GM18907 (cell line): ENCODE results near the gene KCNIP1.

Experiments used
- ATAC-seq: cut with Tn5 transposase; IDR thresholded peaks from one replicate; pipeline ENCODE4 v1.9.1; 2021; ENCODE audit warnings: mild to moderate bottlenecking, moderate library complexity; ENCODE audit not compliant: unreplicated experiment

Gene KCNIP1

DNA sequence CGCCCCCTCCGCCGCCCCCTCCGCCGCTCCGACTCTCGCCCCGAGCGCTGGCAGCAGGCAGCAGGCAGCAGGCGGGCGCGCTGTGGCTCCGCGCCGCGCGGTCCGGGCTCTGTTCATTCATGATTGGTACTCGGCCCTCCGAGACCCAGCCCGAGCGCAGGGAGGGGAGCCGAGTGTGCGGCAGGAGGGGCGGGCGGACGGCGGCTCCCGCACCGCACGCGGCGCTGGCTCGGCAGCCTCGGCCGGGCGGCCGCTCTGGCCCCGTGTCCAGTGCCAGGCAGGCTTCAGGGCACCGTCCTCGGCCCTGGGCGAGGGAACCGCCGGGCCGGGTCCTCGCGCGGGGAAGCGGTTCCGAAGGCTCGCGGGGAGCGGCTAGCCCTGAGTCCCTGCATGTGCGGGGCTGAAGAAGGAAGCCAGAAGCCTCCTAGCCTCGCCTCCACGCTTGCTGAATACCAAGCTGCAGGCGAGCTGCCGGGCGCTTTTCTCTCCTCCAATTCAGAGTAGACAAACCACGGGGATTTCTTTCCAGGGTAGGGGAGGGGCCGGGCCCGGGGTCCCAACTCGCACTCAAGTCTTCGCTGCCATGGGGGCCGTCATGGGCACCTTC, at the start of gene KCNIP1:
TSS of gene KCNIP1 (plus strand) at position 31 of the 607 bp plus-strand sequence.
- no peak for ATAC-seq

DNA sequence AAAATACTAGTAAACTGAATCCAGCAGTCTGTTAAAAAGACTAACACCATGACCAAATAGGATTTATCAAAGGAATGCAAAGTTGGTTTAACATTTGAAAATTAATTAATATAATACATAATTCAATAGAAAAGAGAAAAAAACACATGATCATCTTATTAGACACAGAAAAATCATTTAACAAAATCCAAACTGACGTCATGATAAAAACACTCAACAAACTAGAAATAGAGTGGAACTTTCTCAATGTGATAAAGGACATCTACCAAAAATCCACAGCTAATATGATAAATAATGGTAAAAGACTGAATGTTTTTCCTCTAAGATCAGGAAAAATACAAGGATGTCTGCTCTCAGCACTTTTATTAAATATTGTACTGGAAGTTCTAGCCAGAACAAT, 40.4 kb upstream of the KCNIP1 start:
- ATAC-seq: no peak

DNA sequence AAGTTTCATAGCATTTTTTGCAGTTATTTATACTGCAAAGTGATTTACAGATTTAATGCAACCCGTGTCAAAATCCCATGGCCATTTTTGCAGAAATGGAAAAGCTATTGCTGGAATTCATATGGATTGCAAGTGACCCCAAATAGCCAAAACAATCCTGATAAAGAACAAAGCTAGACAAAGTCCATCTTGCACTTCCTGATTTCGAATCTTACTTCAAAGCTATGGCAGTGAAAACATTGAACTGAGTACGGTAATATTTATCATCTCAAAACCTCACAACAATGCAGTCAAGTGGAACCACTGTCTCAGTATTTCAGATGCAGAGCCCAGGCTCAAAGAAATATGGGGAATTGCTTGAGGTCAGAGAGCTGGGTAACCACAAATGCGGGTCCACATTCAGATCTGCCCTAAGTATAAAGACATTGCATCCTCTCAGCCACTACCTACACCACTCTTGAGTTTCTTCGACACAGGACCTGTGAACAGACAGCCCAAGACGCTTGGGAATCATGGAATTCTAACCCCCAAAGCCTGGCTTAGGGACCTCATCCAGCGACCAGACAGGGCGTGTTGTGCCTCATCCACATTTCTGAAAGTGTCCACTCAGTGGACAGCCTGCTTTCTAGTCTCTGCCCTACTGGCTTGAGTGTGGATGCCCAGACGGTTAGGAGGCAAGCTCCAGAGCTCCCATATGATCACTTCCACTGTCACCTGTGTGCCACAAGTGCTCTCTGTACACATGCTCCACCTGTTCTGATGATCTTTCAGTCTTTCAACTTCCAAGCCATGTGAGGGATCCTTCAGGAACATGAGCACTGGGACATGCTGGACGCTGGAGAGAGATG, 39.3 kb upstream of the KCNIP1 start:
- no peak for ATAC-seq

DNA sequence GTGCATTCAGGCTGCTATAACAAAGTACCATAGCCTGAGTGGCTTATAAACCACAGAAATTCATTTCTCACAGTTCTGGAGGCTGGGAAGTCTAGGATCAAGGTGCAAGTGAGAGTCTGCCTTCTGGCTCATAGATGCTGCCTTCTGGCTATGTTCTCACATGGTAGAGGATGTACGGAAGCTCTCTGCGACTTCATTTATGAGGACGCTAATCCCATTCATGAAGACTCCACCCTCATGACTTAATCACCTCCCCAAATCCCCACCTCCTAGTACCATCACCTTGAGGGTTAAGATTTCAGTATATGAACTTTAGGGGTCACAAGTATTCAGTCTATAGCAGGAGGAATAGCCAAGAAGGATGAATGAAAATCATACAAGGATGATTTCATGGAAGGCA, 37.3 kb upstream of the KCNIP1 start:
- ATAC-seq: no peak

DNA sequence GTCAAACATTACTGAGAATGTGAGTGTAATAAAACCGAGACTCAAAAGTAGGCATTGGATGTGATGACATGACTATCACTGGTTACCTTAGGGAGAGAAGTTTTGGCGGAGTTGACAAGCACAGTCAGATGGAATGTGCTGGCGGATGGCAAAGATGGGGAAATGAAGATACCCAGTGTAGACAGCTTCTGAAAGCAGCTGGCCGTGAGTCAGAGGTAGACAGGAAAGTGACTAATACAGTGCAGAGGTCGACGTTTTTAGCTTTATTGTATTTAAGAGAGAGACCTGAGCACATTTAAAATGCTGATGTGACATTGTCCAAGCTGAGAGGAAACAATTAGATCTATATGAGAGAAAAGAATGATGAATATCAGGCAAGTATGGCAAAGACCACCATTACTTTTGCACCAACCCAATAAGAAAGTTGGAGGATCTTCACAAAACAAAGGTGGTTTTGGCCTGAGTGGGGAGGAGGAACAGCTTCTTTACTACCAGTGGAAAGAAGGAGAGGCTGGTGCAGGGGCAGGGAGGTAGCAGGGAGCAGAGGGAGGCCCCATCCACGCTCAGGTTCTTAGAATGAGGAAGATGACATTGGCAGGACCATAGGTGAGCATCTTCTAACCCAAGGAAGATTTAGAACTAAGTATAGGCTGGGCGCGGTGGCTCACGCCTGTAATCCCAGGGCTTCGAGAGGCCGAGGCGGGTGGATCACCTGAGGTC, 36.7 kb upstream of the KCNIP1 start:
- ATAC-seq: no peak

DNA sequence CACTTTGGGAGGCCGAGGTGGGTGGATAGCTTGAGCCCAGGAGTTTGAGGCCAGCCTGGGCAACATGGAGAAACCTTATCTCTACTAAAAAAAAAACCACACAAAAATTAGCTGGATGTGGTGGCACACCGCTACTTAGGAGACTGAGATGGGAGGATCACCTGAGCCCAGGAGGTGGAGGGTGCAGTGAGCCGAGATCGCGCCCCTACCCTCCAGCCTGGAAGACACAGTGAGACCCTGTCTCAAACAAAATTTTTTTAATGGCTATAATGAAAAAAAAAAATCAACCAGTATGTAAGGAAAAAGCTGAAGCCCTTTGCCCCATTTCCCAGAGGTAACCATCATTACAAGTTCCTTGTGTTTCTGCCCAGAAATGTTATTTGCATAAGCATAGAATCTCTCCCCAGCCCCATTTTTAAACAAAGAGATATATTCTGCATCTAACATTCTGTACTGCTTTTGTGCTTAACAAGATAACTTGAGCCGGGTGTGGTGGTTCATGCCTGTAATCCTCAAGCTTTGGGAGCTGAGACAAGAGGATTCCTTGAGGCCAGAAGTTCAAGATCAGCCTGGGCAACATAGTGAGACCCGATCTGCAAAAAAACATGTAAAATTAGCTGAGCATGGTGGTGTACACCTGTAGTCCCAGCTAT, 35.1 kb upstream of the KCNIP1 start:
- no peak for ATAC-seq

DNA sequence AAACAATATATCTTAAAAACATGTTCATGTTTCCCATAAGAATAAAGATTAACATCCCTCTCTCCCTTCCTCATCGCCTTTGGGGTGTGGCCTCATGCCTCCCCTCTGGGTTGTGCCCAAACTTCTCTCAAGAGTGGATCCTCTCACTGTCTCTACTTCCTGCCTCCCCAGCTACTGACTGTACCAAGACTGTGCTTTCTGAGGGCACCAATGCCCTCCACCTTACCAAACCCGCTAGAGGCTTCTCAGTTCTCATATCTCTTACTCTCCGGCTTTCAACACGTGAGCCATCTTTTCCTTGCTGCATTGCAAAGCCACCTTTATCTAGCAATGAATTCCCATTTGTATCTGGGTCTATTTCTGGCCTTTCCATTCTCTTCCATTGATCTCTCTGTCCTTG, 34.4 kb upstream of the KCNIP1 start:
- ATAC-seq: no peak

DNA sequence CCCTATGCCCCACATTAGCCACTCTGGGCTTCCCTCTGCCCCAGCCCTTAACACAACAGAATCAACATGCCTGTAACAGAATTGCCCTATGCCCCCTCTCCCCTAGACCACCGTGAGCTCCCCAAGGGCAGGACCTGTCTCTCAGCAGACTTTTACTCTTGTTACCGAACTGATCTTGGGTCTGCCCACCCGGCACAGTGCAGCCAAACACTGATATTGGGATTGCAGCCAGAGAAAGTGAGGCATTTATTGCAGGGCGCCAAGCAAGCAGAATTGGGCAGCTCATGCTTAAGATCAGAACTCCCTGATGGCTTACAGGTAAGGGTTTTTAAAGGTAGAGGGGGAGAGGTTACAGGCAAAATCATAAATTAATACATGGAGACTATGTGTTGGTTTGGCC, 33.5 kb upstream of the KCNIP1 start:
- ATAC-seq: no peak

DNA sequence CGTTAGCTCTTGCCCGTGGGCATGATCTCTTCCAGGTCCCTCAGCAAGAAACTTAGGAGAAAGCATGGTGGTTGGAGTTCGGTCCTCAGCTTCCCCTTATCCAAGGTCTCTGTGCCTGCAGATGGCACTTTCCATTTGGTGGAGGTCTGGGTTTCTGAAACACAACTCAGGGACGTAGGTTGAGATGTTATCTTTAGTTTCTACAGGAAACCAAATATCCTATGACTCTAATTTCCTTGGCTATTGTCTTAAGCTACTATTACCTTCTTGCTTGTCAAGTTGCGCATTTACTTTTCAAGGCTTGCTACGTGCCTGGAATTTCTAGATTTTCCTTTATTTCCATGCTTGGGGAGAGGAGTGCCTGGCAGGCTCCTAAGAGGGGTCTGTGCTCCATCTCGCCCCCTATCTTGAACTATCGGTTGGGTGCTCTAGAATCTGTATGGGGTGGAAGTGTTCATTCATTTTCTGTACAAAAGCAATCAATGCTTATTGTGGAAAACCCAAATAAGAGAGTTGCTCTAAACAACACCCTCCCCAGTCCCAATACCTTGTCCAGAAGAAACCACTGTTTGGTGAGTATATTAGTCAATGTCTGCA, 32.9 kb upstream of the KCNIP1 start:
- ATAC-seq: no peak

DNA sequence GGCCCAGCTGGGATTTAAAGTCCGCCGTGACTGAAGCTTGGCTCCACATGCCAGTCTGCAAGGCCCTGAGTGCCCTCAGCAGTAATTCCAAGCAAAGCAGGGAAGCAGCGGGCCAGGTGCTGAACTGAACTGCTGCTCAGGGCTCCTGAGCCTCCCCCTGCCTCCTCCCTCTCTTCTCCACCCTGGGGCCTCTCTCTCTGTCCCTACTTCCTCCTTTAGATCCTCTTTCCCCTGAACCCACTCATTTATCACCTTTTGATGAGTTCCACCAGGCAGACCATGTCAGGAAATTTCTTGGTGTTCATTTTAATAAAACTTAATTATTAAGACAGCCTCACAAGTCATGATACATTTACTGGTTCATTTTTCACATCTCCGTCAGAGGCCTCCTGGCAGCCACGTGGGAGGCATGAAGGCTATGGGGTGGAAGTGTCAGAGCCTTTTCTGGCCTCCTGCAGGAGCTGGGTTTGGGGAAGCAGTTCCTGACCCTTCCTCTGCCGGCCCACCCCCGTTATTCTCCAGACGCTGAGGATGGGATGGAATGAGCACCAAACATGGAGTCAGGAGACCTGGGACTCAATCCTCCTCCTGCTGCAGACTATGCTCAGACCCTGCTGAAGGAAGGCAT, 32.2 kb upstream of the KCNIP1 start:
- no peak for ATAC-seq

DNA sequence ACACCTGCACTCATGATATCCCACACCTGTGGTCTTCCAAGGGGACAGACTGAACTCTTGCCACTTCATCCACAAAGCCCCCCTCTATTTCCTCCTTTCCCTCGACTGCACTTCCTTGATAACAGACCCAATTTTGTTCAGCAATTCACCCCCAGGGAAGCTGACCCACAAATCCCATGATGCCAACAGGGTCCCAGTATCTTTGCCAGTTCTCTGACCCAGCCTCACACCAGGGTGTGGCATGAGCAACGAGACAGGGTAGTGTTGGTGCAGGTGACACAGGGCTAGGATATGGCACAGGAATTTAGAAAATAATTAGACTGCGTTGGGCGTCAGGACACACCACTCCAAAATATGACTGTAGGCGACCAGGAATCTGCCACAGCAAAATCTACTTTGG, 30.2 kb upstream of the KCNIP1 start:
- ATAC-seq: no peak

DNA sequence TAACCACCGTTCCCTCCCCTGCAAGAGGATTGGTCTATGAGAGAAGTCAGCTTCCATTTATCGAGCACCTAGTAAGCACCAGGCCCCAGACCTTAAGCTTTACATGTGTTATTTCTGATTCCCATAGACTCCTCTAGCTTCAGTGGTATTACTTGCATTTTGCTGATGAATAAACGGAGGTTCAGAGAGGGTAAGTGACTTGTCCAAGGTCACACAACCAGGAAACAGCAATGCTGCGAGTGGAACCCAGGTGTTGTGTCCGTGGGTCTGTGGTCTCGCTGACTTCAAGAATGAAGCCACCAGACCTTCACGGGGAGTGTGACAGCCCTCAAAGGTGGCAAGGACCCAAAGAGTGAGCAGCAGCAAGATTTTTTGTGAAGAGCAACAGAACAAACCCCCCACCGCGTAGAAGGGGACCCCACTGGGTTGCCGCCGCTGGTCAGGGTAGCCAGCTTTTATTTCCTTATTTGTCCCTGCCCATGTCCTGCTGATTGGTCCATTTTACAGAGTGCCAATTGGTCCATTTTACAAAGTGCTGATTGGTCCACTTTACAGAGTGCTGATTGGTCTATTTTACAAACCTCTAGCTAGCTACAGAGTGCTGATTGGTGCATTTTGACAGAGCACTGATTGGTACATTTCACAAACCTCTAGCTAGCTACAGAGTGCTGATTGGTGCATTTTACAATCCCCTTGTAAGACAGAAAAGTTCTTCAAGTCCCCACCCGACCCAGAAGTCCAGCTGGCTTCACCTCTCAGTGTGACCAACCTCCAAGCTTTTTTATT, 29.1 kb upstream of the KCNIP1 start:
- ATAC-seq: no peak

DNA sequence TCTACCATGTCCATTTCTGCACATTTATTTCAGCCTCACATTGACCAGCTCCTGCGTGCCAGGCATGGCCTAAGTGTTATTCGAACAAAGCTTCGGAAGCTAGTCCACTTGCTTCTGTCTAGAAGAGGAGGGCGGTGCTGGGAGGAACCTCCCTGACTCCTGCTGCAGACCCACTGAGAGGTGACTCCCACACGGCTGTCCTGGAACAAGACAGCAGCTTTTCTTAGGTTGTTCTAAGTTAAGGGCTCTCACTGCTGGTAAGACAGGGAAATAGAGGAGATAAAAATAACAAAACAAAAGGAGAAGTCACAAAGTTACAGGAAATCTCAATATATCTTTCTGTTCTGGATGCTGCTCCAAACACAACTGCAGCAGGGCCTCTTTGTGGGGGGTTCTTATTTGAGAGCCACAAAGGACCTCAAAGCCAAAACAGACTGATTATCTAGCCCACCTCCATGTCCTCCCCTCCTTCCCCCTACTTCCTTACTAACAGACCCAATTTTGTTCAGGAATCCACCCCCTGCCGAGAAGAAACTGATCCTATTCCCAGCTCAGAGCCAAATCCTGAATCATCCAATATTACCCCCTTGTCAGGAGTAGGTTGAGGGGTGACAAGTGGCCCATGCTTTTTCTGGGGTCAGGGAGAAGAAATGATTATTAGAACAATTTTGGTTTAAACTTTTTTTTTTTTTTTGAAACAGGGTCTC, 28.4 kb upstream of the KCNIP1 start:
- ATAC-seq: no peak

DNA sequence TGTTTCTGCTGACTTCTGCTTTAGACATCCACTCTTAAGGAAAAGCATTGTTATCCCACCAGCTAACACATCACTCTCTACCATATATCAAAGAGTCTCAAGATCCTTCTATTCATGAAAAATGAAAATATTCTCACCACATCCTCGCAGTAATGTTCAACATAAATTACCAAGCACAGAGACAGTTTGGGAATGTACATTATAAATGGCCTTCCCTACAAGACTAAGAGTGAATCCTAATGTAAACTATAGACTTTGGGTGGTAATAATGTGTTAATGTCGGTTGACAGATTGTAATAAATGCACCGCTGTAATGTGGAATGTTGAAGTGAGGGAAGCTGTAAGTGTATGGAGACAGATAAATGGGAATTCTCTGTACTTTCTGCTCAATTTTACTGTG, 27.1 kb upstream of the KCNIP1 start:
- no peak for ATAC-seq

DNA sequence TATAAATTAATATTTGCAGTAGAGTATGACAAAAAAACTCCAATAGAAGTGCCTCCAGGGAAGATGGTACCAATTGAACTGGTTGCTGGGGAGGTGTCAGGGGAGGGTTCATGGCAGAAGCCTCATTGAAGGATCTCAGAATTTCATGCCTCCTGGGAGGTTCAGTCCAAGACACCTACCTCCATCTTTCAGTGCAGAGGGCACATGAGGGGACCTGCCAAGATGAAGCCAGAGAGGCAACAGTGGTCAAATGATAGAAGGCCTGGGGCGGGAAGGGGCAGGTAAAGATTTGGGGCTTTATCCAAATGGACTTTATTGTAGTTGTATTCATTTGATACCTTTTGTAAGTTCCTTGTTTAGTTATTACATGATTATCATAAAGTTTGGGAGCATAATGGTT, 25.9 kb upstream of the KCNIP1 start:
- no peak for ATAC-seq

DNA sequence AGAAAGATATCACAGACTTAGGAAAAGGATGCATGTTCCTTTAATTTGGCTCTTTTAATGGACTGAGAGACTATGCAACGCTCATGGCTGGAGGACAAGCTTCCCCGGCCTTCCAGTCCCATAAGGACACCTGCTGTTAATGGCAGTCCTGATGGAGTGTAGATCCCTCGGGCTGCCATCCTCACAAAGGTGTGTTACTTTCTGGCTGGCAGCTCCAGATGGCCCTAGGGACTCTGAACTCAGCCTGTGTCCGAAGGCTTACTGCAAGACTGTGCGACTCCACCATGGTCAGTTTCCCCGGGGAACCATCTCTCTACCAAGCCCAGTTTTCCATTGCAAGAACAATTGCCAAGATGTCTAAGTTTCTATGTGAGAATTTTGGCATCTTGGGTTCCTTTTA, 25.5 kb upstream of the KCNIP1 start:
- ATAC-seq: no peak

DNA sequence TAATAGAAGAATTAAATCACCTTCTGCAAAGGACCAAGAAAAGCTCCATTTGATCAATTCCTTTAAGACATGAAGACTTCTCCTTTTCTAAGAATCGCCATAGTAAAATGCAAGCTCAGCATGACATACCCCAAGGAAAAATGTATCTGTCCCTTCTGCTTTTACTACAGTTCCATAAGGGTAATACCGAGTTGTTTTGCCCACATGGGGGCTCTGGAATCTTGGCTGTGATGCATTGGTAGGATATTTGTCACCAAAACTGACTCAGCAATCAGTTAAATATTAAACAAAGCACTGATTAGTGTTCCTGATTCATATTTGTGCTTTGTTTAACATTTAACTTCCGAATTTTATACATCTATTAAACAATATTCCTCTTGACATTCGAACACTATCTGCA, 24.3 kb upstream of the KCNIP1 start:
- no peak for ATAC-seq

DNA sequence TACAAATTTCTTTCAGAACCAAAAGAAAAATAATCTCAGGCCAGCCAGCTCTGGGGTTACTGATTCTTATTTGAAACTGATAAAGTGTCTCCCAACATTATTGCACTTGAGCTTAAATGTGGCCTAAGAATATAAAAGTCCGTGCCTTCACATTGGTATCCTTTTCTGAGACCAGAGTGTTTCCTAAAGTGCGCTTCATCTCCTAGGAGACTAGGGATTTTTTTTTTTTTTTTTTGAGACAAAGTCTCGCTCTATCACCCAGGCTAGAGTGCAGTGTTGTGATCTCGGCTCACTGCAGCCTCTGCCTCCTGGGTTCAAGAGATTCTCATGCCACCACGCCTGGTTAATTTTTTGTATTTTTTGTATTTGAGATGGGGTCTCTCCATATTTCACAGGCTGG, 23.6 kb upstream of the KCNIP1 start:
- ATAC-seq: no peak

DNA sequence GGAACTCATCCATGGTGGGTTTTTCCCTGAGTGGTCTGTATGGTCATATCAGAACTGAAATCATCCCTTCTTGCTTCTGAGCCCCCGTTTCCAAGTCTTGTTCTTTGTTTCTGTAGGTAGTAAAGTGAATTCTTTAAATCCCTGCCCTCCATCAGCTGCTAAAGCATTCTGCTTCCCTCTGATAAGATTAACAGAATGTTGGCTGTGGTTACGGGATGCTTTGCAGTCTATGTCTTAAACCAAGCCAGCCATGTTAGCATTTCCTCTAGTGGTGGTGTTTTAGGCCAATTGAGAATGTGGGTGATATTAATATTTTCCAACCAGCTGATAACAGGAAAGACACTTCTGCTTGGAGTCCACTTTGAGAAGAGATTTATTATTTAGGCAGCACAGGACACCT, 22.0 kb upstream of the KCNIP1 start:
- ATAC-seq: no peak
